ENCODE data around the gene FOXO6.

The FOXO6 gene

DNA sequence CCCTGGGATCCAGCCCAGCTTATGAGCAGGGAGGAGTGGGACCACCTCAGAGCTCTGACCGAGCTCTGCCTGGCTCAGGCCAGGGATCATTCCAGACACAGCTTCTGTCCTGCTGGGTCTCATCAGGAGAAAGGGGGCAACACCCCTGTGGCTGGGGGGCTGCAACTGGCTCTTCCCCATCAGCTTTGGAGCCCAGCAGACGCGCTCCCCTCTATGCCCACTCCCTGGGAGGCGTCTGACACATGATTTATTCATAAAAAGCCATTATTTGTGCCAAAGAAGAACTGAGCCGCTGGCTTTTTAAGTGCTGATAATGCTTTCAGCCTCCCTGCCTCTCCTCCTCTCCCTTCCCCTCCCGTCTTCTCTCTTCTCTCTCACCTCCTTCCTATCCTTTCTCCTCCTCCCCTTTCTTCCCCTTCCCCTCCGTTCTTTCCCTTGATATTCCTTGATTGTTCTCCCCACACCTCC lies 25.0 kb downstream of the FOXO6 start:
- no peak for DNase-seq

DNA sequence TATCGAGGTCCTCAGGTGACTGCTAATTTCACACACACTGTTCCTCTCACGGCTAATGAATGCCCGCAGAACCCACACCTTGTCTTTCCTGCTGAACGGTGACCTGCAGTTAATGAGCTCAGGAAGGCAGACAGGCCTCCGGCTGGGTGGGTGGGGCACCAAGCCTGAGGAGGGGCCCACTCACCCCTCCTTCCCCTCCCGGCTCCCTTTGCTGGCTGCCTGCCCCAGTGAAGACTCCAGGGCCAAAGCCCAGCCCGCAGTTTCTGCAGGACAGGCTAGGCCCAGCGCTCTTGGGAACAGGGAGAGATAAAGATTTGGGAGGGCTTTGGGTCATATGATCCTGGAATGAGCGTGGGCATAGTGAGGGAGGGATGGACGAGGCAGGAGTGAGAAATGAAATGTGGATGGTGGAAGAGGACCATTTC lies 26.4 kb downstream of the FOXO6 start:
- no peak for DNase-seq

DNA sequence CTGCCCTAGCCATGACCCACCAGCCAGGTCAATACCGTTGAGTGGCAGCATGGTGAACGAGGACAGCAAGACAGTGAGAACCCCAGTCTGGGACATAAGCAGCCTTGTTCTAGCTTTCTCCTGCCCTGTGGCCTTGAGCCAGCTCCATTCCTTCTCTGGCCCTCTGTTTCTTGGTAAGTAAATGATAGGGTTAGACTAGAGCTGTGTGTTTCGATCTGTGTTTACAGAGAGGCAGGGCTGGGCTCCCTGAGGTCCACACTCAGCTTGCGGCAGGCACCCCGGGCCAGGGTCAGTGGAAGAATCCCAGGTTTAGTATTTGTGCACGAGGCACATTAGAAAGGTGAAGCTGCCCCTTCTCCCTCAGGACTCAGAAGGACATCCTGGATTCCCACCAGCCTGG lies 27.3 kb downstream of the FOXO6 start:
- no peak for DNase-seq

DNA sequence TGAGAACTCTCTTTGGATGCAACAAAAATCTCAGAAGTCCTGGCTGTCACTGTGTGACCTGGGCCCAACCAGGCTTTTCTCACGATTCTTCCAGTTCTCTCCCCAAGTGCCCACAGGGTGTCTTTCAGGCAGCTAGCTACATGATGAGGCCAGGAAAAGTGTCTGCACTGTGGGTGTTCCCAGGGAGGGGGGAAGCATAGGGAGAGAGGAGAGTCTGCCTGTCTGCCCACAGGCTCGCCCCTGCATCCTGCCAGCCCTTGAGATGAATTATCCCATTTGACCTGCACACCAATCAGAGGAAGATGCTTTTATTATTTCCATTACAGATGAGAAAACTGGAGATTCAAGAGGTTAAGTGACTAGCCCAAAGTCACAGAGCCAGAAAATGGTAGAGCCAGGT lies 27.8 kb downstream of the FOXO6 start:
- DNase-seq: no peak

DNA sequence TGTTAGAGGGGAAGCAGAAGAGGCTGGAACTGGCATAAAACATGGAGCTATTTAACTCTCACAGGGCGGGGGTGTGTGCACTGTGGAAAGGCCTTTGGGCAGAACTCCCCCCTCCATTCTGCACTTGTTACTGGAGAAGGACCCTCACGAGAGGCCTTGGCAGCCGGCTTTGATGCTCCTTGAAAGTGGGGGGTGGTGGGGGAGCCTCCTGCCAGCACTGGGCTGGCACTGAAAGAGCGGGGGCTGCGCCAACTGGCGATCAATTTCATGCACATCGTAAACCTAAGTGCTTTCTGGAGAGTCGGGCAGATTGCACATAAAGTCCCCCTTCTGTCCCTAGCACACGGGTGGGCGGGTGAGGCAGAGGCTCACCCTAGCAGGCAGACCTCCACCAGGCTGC lies 28.9 kb downstream of the FOXO6 start:
- DNase-seq: no peak

DNA sequence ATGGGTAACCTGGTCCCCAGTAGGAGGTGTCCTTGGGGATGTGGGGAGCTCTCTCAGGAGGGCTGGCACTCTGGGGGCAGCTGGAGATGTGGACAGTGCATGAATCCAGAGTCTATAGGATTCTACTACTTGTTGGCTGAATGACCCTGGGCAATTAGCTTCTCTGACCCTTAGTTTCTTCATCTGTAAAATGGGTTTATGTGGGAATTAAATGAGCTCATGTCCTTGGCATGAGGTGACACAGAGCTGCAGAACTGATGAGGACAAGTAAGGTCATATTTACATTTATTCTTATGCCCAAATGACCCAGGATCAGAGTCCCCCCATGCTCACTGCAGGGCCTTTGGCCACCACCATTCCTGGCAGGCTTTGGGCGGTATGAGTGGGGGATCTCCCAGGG lies 29.3 kb downstream of the FOXO6 start:
- no peak for DNase-seq

DNA sequence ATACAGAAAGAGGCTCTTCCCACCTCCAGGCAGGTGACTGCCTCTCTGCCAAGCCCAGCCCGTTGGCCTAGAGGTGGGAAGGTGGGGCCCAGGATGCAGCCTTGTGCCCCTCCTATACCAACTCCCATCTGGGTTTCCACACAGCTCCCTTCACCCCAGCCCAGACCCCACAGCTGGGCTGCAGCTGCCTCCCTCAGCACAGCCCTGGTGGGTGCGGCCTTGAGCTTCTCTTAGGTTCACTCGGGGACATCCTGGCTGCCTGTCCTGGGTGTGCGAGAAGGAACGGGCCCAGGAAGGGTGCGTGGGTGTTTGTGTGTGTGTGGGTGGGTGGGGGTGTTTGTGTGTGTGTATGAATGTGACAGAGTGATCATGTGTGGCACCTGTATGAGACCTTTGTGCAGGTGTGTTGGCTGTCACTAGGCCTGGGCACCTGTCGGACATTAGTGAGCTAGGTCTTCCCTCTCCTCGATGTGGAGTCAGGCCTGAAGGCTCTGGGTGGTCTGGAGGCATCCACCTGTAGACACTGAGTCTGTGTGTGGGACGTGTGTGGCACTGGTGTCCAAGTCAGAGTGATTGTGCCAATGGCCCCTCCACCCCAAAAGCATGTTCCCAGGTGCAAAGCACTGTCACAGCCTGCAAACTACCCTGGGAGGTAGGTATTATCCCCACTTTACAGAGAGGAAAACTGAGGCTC lies 30.7 kb downstream of the FOXO6 start:
- no peak for DNase-seq

DNA sequence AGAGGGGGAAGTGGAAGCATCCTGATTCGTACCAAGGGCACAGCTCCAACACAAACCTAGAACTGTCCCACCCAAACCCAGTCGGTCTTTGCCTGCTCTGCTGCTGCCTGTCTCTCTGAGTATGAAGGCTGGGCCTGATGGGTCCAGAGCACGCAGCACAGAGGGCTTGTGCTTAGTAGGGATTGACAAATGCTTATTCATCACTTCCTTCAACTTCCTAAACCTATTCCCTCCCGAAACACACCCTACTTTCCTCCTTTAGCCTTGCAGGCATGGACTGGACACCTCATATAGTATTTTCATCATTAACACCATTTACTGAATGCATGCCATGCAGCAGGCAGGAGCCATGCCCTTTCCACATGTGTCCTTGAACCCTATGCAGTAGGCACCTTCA lies 31.3 kb downstream of the FOXO6 start:
- no peak for DNase-seq

DNA sequence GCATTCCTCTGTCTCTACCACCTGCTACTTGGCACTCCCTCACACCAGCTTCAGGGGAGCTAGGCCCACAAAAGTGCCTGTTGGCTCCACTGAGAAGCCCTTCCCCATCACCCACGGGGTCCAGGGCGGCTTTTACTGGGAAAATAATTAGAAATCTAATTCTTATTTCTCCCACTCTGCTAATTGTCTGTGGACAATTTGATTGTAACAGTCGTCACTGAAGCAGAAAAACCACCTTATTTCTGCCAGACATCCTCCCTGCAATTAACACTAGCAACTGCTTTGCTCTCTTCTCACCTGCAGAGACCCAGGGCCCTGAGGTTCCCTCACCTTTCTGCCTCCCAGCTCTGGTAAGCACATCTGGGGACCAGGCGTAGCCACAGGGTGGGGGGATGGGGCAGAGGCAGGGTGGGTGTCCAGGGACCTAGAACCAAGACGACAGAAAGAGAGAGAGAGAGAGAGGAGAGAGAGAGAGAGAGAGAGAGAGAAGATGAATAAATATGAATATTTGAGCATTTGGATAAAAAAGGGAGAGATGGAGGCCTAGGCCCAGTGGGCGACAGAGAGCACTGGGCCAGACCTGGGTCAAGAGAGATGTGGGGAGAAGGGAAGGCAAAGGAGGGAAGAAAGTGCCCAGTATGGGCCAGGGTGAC lies 32.6 kb downstream of the FOXO6 start:
- DNase-seq: no peak

DNA sequence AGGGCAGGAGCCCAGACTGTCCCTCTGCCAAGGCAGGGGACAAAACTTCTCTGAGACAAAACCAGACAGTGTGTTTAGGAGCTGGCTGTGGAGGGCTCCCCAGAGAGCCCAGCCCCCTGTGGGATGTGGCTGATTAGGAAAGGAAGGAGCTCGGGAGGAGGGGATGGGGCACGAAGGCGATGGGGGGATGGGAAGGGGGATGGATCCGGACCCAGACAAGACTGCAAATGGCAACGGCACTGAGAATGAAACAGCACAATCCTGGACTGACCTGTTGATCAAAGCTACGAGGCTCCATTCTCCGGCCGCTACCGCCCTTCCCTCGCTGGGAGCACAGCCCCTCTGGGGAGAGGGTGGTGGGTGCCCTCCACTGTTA lies 33.1 kb downstream of the FOXO6 start:
- DNase-seq: no peak

DNA sequence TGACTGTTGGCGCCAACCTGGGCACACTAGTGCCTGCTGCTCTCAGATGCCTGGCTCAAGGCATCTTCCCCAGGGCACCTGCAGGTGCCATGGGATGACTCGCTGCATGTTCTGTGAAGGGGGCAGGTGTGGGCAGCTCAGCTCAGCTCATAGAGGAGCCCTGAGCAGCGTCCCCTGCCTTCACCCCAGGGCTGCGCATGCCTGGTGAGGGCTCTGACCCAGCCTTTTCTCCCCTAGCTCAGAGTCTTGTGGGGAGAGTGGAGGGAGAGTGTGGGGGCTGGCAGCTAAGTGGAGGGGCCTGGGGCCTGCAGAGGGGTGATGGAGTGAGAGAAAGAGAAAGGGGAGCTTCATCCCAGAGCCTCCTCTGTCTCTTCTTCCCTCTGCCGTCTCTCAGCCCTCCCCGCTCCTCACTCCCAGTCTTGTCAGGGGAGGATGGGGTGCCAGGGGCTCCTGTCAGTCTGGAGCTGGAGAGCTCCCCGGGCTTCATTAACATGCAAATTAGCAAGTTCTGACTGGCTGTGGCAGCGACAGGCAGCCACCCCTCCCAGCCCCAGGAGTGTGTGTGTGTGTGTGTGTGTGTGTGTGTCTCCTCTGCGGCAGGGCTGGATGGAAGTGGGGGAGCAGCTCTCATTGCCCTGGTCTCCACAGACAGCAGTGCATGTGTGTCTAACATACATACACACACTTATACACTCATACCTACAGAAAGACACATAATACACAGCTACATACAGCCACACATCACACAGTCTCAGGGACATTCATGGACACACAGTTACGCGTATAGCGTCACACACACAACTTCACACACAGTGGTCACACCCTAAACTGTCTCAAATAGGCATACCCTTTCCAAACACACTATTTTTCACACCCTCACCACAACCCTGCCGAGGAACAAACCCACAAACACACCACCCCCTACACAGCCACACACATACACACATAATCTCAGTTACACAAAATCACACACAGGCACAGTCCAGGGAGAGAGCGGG lies 34.0 kb downstream of the FOXO6 start:
- DNase-seq: no peak

DNA sequence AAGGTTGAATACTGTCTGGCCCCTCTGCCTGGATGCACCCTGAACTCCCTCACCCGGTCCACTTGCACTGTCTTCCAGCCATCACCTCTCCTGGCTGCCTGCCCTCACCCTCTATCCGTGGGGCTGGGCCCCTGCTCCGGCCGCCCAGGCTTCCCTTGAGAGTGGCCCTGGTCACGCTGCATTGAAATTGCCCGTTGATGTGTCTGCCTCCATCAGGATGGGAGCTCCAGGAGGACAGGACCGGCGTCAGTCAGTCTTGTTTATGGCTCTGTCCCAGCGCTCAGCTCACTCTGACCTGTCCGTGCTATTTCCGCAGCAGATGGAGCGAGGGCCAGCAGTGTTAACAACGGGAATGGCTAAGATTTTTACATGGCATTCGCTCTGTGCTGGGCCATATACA lies 34.9 kb downstream of the FOXO6 start:
- no peak for DNase-seq

DNA sequence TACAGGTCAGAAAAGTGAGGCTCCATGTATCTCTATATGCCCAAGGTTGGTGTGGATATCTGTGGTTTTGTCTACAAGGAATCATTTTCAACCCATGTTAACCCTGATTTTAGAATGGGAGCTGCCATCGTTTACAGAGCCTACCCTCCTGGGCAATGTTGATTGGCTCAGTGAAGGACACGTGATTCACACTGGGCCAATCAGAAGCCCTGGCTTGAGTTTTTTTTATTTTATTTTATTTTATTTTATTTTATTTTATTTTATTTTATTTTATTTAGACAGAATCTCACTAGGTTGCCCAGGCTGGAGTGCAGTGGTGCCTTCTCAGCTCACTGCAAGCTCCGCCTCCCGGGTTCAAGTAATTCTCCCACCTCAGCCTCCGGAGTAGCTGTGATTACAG lies 35.8 kb downstream of the FOXO6 start:
- no peak for DNase-seq

DNA sequence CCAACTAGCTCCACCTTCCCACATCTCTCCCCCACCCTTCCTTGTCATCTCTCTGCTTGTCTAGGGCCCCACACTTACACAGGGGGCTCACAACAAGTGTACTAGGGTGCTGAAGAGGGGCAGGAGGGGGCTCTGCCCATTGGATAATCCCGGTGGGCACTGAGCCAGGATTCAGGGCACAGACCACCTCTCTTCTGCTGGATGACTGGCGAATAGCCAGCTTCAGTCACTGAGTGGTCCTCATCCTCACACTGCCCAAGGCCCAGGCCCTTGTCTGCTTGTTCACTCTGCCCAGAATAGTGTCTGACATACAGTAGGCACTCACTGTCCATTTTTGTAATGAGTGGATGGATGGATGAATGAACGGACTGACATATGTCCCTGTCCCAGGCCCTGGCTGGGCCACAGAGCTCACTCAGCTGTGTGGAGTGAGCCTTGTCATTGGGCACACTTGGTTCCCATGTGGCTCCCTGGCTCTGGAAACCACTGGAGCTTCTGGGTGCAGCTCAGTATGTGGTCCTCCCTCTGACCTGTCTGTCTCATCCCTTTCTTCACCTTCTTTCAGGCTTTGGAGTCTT lies 36.6 kb downstream of the FOXO6 start:
- DNase-seq: no peak

DNA sequence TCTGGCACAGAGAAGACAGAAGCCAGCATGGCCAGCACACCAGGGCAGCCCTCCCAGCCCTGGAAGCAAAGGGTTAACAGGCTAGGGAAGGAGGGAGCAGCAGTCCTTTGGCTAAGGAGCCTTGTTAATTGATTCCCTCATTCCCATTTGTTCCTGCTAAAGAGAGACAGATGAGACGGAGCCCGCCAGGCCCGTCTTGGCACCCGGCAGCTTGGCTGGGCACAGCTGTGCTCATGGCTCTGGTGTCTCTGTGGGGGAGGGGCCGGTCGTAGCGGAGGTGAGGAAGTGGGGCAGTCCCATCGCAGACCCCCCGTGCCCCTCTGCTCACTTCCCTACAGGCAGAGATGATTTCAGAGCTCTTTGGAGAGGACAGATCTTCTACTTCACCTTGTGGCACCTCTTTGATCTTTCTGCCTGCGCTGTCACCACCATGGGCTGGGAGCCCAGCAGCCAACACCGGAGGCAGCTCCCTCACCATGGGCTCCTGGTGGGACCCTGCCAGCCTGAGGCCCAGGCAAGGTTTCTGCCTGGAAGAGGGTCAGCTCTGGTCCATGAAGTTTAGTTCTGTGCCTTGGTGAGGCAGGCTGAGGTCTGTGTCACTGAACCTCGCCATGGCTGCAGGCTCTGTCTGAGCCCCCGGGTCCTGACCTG lies 38.0 kb downstream of the FOXO6 start:
- no peak for DNase-seq

DNA sequence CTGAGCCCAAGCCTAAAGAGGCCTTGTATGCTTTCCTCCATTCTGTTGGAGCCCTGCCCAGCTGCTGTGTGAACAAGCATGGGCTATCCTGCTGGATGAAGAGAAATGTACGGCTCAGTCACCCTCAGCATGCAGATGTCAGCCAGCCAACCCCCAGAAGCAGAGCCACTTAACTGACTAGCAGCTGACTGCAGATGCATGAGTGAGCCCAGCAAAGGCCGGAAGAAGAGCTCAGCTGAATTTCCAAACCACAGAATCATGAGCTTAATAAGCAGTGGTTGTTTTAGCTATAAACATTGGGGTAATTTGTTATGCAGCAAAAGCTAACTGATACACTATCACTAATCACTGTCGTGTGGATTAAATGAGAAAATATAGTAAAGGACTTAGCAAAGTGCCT lies 39.0 kb downstream of the FOXO6 start:
- DNase-seq: no peak

DNA sequence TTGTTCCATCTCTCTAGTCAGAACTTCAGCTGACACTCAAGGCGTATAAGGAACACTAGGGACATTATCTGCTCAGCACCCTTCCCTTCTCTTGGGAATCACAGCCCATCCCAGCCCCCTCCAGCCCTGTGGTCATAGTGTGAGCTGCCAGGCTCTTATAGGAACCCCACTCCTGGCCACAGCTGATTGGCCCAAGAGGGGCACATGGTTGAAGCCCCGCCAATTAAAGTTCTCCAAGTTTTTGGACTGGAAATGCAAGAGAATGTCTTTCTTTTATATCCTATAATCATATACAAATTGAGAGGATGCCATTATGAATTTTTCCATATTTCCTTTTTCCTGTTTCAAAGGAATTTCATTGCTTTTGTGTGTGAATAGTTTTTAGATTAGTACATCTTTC lies 40.7 kb downstream of the FOXO6 start:
- no peak for DNase-seq

DNA sequence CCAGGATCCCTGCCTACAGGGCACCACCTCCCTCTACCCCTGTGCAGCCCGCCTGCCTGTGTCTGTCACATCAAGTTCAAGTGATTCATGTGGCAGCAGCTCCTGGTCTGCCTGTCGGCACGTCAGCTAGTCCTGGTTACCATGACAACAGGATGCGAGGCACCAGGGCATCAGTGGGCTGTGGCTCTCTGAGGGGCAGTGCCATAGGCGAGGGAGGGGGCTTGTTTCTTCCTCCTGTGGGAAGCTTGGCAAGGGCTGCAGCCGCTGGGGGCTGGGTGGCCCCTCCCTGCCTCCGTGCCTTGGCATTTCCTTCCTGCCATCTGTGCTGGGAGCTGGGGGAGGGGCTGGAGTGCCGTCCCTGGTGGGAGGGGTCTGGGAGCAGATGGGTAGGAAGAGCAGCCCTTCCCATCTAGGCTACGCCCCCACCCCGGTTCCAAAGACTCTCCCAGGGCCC lies 43.1 kb downstream of the FOXO6 start:
- peak; percentile 24 for DNase-seq

DNA sequence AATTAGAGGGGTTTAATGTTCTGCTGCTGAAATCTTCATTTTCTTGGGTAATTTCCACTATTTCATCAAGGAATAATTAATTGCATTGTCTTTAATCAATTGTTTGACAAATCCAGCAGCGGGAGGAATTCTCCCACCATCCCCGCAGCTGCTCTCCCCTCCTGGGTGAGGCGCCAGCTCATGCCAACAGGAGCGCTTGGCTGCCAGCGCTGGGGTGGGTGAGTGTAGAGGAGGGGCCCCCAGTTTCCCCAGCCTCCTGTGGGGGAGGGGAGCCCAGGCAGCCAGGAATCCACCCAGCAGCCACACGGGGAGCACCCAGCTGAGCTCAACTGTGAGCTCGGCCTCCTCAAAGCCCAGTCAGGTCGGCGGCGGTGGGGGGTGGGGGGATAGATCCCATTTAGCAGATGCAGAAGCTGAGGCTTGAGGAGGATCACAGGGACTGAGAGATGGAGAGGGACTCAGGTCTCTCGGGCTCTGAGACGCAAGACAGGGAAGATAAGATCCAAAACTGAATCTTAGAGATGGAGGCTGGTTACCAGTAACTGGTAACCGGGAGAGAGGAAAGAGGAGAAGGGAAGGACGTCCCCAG lies 46.5 kb downstream of the FOXO6 start:
- DNase-seq: no peak

DNA sequence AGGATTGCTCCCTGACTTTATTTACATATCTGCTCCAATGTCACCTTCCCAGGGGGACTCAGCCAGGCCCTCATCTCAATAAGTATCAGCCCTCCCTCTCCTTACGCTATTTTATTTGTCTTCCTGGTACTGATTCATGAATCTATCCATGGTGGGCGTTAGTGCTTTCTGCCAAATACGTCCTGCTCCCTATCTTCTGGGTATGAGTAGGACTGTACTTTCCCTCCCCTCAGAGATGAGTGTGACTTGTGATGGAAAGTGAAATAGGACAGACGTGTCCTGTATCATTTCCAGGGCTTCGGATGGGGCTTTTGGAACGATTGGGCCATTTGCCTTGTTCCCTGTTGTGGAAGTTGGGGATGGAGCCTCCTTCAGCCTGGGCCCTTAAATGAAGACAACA lies 47.5 kb downstream of the FOXO6 start:
- no peak for DNase-seq

DNA sequence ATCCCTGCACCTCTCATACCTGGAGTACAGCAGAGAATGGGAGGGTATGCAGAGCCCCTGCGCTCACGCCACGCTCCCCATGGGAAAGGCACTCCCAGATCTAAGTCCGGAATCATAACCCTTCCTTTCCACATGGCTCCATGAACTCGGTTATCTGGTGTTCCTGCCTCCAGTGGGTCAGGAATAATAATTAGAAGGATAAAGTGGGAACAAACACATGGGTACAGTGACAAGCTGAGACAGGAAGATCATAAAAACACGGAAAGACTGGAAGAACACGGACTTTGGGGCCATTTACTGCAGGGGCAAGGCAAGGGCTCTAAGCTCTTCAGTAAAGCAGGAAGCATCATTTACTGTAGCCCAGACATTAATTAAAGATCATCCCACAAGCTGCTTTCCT lies 48.6 kb downstream of the FOXO6 start:
- no peak for DNase-seq

DNA sequence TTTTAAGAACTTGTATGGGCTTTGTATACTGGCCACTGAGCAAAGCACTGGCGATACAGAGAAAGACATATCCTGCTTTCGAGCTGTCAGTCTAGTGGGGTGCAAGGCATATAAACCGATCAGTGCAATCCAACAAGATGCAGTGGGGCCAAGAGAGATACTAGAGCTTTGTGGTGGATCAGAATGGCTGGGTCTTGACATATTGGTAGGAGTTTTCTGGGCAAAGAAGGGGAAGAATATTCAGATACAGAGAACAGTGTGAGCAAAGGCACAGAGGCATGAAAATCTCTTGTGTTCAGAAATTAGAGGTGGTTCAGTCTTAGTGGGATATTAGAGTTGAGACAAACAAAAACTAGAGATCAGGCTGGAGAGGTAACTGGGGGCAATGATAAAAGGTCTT lies 49.2 kb downstream of the FOXO6 start:
- DNase-seq: no peak
